Suppressor macrophage treated with lipopolysaccharide for 1 hour (primary cell): ENCODE data around the gene MDFIC.
A peak's percentile ranks its signal among the peaks of the same experiment; 100 is the strongest.

Experiments
- DNase-seq, 3 donors: peaks; one replicate each; pipeline ENCODE4 v3.0.0-alpha.2; 2020 to 2022

Gene MDFIC

GRCh38 chr7:114928060-114928459 is 6.2 kb downstream of the MDFIC start:
- DNase-seq, result no peak

DNA sequence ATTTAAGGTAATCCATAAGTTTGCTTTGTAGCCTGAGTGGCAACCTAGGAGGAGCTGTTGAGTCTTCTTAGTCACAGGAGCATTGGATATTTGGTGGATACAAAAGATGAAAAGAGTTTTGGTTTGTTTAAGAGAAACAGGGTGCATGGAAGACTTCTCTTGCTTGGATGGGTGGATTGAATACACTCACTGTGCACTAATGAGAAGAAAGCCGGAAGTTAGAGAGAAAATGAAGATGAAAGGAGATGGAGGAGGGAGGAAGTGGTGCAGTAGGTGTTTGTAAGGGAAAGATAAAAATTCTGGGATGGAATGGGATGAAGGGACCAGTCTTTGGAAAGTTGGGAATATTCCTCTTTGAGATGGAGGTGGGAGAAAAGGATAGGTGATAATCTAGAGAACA is 7.7 kb downstream of the MDFIC start:
- no peak for DNase-seq

- DNase-seq, result peak; percentile 49 to 56 (median 50)
Observed at GRCh38 chr7:114930107-114930661, 8.3 kb downstream of the MDFIC start.

GRCh38 chr7:114930829-114931655 is 9.1 kb downstream of the MDFIC start:
- peak; percentile 70 to 97 (median 95) for DNase-seq

DNA sequence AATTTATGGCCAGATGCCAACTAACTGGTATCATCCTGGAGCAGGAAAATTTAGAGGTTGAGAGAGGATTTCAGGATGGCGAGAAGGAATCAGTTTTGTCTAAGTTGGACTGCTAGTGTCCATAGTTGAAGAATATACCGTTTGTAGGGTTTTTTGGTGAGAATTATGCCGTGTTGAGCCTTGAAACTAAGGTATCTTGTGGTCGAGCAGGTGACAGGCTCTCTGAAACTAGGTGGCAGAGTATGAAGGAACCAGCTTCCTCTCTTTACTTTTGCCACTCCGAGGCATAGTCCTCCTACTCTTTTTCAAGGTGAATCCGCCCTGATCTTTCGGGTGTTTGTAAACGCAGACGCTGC is 9.7 kb downstream of the MDFIC start:
- DNase-seq, result peak in 1 of 3 donors; percentile 7

DNA sequence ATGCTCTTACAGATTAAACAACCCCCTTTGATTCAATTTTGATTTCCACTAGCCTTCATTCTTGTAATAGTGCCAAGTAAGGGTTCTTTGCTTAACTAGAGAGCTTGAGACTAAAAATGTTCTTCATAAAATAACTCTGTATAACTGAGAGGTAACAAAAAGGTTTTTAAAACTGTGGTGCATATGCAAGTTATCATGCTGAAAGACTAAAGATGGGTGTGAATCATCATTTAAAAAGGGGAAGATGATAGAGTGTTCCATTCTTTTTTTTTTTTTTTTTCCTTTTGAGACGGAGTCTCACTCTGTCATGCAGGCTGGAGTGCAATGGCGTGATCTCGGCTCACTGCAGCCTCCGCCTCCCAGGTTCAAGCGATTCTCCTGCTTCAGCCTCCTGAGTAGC is 11.1 kb downstream of the MDFIC start:
- peak; percentile 38 to 78 (median 76) for DNase-seq

DNA sequence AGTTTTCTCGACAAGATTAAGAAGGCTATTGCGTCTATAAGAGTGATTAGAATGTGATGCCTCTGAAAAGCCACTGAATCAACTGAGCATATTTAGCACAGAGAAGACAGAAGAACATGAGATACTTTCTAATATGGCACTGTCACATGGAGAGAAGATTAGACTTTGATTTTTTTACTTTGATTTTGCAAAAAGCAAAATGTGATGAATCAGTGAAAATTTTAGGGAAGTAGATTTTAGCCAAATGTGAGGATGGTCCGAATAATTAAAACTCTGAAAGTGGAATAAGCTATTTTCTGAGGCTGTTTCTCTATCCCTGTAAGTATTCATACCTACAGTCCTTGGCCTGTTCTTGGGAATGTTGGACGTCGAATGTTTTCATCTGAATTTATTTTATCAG is 11.8 kb downstream of the MDFIC start:
- DNase-seq, result no peak

DNA sequence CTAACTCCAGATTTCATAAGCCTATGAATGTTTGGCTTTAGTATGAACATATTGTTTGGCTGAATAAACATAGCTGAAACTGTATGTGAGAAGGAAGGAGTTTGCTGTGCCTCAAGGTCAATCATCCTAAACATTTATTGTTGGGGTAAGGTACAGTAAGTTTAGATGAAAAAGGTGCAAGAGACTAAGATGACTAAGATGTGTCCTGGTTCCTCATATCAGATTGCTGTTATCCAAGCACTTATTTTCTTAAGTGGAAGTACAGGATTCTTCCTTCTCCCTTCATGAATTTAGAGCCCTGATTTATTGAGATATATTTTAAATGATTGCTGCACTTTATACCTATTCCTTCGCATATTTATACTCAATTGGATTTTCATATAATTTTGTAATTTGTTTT is 12.2 kb downstream of the MDFIC start:
- peak; percentile 11 to 39 (median 35) for DNase-seq

GRCh38 chr7:114934713-114935112 is 12.8 kb downstream of the MDFIC start:
- peak; percentile 11 to 55 (median 51) for DNase-seq

DNA sequence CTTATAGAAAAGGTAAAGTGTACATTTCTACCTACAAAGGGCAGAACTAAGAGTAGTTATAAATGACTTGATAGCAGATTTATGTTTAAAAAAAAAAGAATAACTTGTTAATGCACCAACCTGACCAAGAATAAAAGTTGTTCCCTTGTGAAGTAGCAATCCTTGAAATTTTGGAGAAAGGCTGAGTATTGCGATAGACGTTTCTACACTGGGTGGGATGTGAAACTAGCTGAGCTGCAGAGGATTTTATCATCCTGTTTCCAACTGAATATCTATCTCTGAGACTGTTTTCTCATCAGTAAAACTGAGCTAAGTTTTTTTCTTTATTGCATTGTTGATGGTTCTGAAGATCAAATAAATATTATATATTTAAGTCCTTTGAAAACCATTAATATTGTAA is 14.6 kb downstream of the MDFIC start:
- DNase-seq, result peak; percentile 62 to 75 (median 65)

DNA sequence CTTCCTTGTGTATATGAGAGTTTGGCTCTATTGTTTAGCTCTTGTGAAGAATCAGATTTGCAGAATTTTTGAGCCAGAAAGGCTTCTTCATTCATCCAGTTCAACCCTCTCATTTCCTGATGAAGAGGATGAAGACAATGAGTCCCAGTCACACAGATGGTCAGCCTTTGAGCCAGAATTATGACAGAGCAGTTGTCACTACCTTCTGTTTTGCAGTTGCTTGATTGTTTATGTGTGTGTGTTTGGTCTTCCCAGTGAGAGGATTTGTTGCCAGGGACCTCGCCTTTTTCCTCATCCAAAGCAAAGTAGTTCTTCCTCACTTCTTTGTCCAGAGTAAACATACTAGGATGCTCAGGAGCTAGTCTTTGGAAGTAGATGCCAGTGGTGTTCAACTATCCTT is 15.6 kb downstream of the MDFIC start:
- no peak for DNase-seq

GRCh38 chr7:114938785-114939184 is 16.9 kb downstream of the MDFIC start:
- DNase-seq, result no peak

DNA sequence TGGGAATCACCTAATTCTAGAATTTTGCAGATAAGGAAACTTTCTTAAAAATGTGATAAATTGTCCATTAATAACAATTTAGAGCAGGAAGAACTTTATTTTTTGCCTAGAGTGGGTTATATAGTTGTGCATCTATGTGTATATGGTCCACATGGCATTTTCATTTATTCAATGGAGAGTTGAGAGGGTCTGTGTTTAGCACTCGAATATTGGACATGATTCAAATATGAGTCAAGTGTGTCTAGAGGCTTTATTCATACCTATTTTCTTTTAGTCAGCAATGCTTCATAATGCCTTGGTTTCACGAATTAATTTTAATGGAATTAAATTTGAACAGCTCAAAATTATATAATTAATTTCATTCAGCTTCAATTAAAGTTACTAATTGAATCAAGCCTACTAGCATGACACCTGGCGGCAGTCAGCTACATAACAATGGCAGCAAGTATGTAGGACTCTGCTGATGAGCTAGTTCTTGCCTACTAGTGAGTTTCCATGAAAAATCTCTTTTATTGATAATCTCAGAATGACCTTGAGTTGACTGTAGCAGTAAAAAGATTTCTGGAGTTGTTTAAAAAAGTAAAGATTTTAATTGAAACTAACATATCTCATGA is 17.7 kb downstream of the MDFIC start:
- no peak for DNase-seq

DNA sequence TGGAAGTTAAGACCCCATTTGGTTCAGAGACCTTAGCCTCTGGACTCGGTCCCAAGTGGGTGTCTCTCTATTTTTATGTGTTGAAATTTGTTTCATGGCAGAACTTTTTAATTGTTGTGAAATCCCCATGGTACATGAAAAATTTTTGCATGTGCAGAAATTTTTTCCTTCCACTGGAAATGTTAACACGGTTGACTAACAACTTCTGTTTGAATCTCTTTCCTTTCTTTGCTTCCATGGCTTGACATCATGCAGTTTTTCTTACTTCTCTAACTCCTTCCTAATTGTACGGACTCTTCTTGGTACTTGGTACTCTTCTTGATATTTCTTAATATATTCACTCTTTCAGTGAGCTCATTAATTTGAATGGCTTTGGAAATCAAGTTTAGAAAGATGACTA is 18.3 kb downstream of the MDFIC start:
- DNase-seq, result peak; percentile 11 to 58 (median 50)

- no peak for DNase-seq
Observed at GRCh38 chr7:114941692-114942091, 19.8 kb downstream of the MDFIC start.

GRCh38 chr7:114942446-114943175 is 20.7 kb downstream of the MDFIC start:
- DNase-seq, result peak; percentile 15 to 67 (median 66)

- DNase-seq, result no peak
Observed at GRCh38 chr7:114943530-114943929, 21.6 kb downstream of the MDFIC start.

DNA sequence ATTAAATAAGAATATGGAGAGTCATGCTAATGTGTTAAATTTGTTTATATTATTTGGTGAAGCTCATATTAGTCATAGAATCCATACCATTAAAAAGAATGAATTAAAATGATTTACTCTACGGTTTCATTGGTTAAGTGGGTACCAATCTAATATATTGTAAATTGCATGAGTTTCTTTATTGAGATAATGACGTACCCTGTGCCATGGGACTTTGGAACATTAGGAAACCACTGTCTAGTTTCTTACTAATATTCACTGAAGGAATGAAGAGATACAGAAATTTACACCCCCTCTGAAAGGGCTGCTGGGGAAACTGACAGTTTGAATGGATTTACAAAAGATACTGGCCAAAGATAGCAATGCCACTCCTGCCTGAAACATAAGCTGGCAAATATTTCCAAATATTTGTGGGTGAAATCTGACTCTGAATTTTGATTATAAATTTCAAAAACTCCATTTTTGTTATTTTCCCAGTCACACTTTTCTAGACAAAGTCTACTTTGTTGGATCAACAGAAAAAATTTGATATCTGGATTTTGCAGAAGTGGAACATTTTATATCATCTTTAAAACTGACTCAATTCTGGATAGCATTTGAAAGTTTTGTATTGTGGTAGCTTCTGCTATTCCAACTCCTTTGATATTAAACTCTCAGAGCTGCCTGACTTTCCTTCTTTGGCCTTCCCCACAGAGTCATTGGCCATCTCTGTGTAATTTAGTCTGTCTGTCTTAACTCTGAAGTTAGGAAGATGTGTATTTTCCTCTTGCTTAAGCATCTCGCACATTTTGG is 22.3 kb downstream of the MDFIC start:
- no peak for DNase-seq

GRCh38 chr7:114944745-114945625 is 23.1 kb downstream of the MDFIC start:
- DNase-seq, result no peak

GRCh38 chr7:114949231-114949630 is 27.3 kb downstream of the MDFIC start:
- DNase-seq, result no peak

- no peak for DNase-seq
Observed at GRCh38 chr7:114952296-114952695, 30.4 kb downstream of the MDFIC start.

DNA sequence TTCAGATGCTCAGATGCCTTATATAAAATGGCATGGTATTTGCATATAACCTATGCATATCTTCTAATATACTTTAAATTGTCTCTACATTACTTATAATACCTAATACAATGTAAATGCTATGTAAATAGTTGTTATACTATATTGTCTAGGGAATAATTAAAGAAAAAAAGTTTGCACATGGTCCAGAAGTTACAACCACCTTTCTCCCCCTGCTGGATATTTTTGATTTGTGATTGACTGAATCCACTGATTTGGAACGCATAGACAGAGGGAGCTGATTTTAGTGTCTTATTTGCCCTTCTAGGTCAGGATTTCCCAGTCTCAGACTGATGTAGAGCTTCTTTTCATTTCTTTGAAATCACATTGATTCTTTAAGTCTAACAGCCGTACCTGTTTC is 31.8 kb downstream of the MDFIC start:
- no peak for DNase-seq
